IgD-negative memory B cell (primary cell): ENCODE data around the gene KIF16B. TPM values are rescaled to one million over a fixed set of nuclear protein-coding genes. Genes with fewer than 3 reads are reported as not detected.
A peak's percentile ranks its signal among the peaks of the same experiment; 100 is the strongest.

Experiments
- H3K27ac Mint-ChIP-seq, 3 donors: one replicate each; pipeline ENCODE4 v1.8.0; 2020 to 2022; ENCODE audit warnings: mild to moderate bottlenecking in 3 of 3, mixed read lengths in 3 of 3, moderate library complexity in 1 of 3
- H3K27me3 Mint-ChIP-seq: one replicate; pipeline ENCODE4 v1.8.0; 2021; ENCODE audit warnings: mixed read lengths
- H3K36me3 Mint-ChIP-seq: one replicate; pipeline ENCODE4 v1.8.0; 2020; ENCODE audit warnings: mild to moderate bottlenecking, mixed read lengths
- H3K4me1 Mint-ChIP-seq, 3 donors: one replicate each; pipeline ENCODE4 v1.8.0; 2020 to 2022; ENCODE audit warnings: mixed read lengths in 3 of 3, mild to moderate bottlenecking in 1 of 3
- H3K4me3 Mint-ChIP-seq, 4 donors: one replicate each; pipeline ENCODE4 v1.8.0; 2020 to 2022; ENCODE audit warnings: mild to moderate bottlenecking in 4 of 4, mixed read lengths in 4 of 4, moderate library complexity in 3 of 4
- H3K9me3 Mint-ChIP-seq, 3 donors: one replicate each; pipeline ENCODE4 v1.8.0; 2020 to 2021; ENCODE audit warnings: mixed read lengths in 3 of 3, mild to moderate bottlenecking in 1 of 3
- polyA plus RNA-seq: library from polyadenylated mRNA; unstranded; fragments of 300-500 nt; fragmentation: Illumina TruSeq; gene quantifications from one replicate; pipeline ENCODE4 v1.2.3, GENCODE V29; 2021

Gene KIF16B
- polyA plus RNA-seq, 1 donor from 2014 or later: 7.3 TPM

GRCh38 chr20:16363506-16364319 is 209.5 kb downstream of the KIF16B start:
- Mint-ChIP-seq H3K27me3 (no peaks in the 10 kb centered on the region), H3K4me3 (no peak overlapping the region), H3K9me3 (no peaks in the 10 kb centered on the region), H3K4me1 (no peaks in the 10 kb centered on the region), H3K27ac (no peak overlapping the region), H3K36me3 (peaks cover 9% of the 10 kb centered on the region)

GRCh38 chr20:16362642-16363041 is 210.6 kb downstream of the KIF16B start:
- Mint-ChIP-seq H3K27me3 (no peaks in the 10 kb centered on the region), H3K36me3 (peaks cover 7% of the 10 kb centered on the region), H3K4me3 (no peak overlapping the region), H3K4me1 (no peaks in the 10 kb centered on the region), H3K27ac (no peak overlapping the region), H3K9me3 (no peaks in the 10 kb centered on the region)

- no peaks in the 10 kb centered on the region for H3K27me3 Mint-ChIP-seq
- H3K4me1 Mint-ChIP-seq: no peaks in the 10 kb centered on the region
- no peaks in the 10 kb centered on the region for H3K9me3 Mint-ChIP-seq
- peaks cover 11% of the 10 kb centered on the region for H3K36me3 Mint-ChIP-seq
- no peak overlapping the region for H3K27ac Mint-ChIP-seq
- H3K4me3 Mint-ChIP-seq: no peak overlapping the region
Observed at GRCh38 chr20:16360668-16361067, 212.6 kb downstream of the KIF16B start.

GRCh38 chr20:16353417-16353781 is 219.8 kb downstream of the KIF16B start:
- no peaks in the 10 kb centered on the region for H3K4me1 Mint-ChIP-seq
- no peak overlapping the region for H3K27ac Mint-ChIP-seq
- no peaks in the 10 kb centered on the region for H3K27me3 Mint-ChIP-seq
- no peak overlapping the region for H3K4me3 Mint-ChIP-seq
- no peaks in the 10 kb centered on the region for H3K9me3 Mint-ChIP-seq
- peaks cover 17% of the 10 kb centered on the region for H3K36me3 Mint-ChIP-seq

GRCh38 chr20:16352751-16353416 is 220.4 kb downstream of the KIF16B start:
- no peak overlapping the region for H3K4me3 Mint-ChIP-seq
- H3K27ac Mint-ChIP-seq: no peak overlapping the region
- H3K27me3 Mint-ChIP-seq: no peaks in the 10 kb centered on the region
- H3K36me3 Mint-ChIP-seq: peaks cover 15% of the 10 kb centered on the region
- no peaks in the 10 kb centered on the region for H3K9me3 Mint-ChIP-seq
- no peaks in the 10 kb centered on the region for H3K4me1 Mint-ChIP-seq

GRCh38 chr20:16352321-16352720 is 220.9 kb downstream of the KIF16B start:
- Mint-ChIP-seq H3K36me3 (peaks cover 15% of the 10 kb centered on the region), H3K27me3 (no peaks in the 10 kb centered on the region), H3K4me3 (no peak overlapping the region), H3K27ac (no peak overlapping the region), H3K4me1 (no peaks in the 10 kb centered on the region), H3K9me3 (no peaks in the 10 kb centered on the region)

GRCh38 chr20:16351415-16351814 is 221.8 kb downstream of the KIF16B start:
- H3K4me1 Mint-ChIP-seq: no peaks in the 10 kb centered on the region
- H3K4me3 Mint-ChIP-seq: no peak overlapping the region
- no peaks in the 10 kb centered on the region for H3K27me3 Mint-ChIP-seq
- peak overlapping the region in 1 of 3 donors; percentile 20 for H3K27ac Mint-ChIP-seq
- H3K36me3 Mint-ChIP-seq: peaks cover 15% of the 10 kb centered on the region
- H3K9me3 Mint-ChIP-seq: no peaks in the 10 kb centered on the region

GRCh38 chr20:16350465-16350864 is 222.8 kb downstream of the KIF16B start:
- no peak overlapping the region for H3K27ac Mint-ChIP-seq
- H3K9me3 Mint-ChIP-seq: no peaks in the 10 kb centered on the region
- no peak overlapping the region for H3K4me3 Mint-ChIP-seq
- H3K36me3 Mint-ChIP-seq: peaks cover 13% of the 10 kb centered on the region
- H3K27me3 Mint-ChIP-seq: no peaks in the 10 kb centered on the region
- no peaks in the 10 kb centered on the region for H3K4me1 Mint-ChIP-seq

- H3K4me3 Mint-ChIP-seq: no peak overlapping the region
- H3K27ac Mint-ChIP-seq: no peak overlapping the region
- H3K4me1 Mint-ChIP-seq: no peaks in the 10 kb centered on the region
- no peaks in the 10 kb centered on the region for H3K27me3 Mint-ChIP-seq
- H3K9me3 Mint-ChIP-seq: no peaks in the 10 kb centered on the region
- H3K36me3 Mint-ChIP-seq: peaks cover 14% of the 10 kb centered on the region
Observed at GRCh38 chr20:16349523-16350260, 223.6 kb downstream of the KIF16B start.

- no peaks in the 10 kb centered on the region for H3K9me3 Mint-ChIP-seq
- H3K27ac Mint-ChIP-seq: no peak overlapping the region
- H3K36me3 Mint-ChIP-seq: peaks cover 15% of the 10 kb centered on the region
- H3K4me1 Mint-ChIP-seq: no peaks in the 10 kb centered on the region
- H3K4me3 Mint-ChIP-seq: no peak overlapping the region
- H3K27me3 Mint-ChIP-seq: no peaks in the 10 kb centered on the region
Observed at GRCh38 chr20:16346956-16347355, 226.3 kb downstream of the KIF16B start.

- no peaks in the 10 kb centered on the region for H3K4me1 Mint-ChIP-seq
- no peak overlapping the region for H3K27ac Mint-ChIP-seq
- peaks cover 19% of the 10 kb centered on the region for H3K36me3 Mint-ChIP-seq
- H3K9me3 Mint-ChIP-seq: peaks cover 2 to 19% (median 8%) of the 10 kb centered on the region in 3 donors
- H3K4me3 Mint-ChIP-seq: no peak overlapping the region
- no peaks in the 10 kb centered on the region for H3K27me3 Mint-ChIP-seq
Observed at GRCh38 chr20:16337707-16338106, 235.5 kb downstream of the KIF16B start.

GRCh38 chr20:16327606-16328005 is 245.6 kb downstream of the KIF16B start:
- peaks cover 0 to 12% (median 2%) of the 10 kb centered on the region in 3 donors for H3K9me3 Mint-ChIP-seq
- H3K4me3 Mint-ChIP-seq: no peak overlapping the region
- peaks cover 8% of the 10 kb centered on the region for H3K36me3 Mint-ChIP-seq
- no peaks in the 10 kb centered on the region for H3K27me3 Mint-ChIP-seq
- peak overlapping the region in 1 of 3 donors; percentile 13 for H3K27ac Mint-ChIP-seq
- no peaks in the 10 kb centered on the region for H3K4me1 Mint-ChIP-seq

- peaks cover 0 to 8% (median 1%) of the 10 kb centered on the region in 3 donors for H3K9me3 Mint-ChIP-seq
- H3K4me1 Mint-ChIP-seq: peaks cover 4 to 10% (median 6%) of the 10 kb centered on the region in 3 donors
- H3K27ac Mint-ChIP-seq: no peak overlapping the region
- H3K36me3 Mint-ChIP-seq: peaks cover 8% of the 10 kb centered on the region
- no peak overlapping the region for H3K4me3 Mint-ChIP-seq
- no peaks in the 10 kb centered on the region for H3K27me3 Mint-ChIP-seq
Observed at GRCh38 chr20:16321291-16321690, 252.0 kb downstream of the KIF16B start.

GRCh38 chr20:16317445-16318362 is 255.5 kb downstream of the KIF16B start:
- Mint-ChIP-seq H3K27ac (peak overlapping the region in 1 of 3 donors; percentile 8), H3K36me3 (peaks cover 4% of the 10 kb centered on the region), H3K4me3 (peak overlapping the region in 3 of 4 donors; percentile 17 to 72 (median 42))

More at GRCh38 chr20:16317445-16318362, 255.5 kb downstream of the KIF16B start:
- Mint-ChIP-seq H3K27me3 (no peaks in the 10 kb centered on the region), H3K9me3 (peaks cover 0 to 1% (median 0%) of the 10 kb centered on the region in 3 donors), H3K4me1 (peaks cover 4 to 10% (median 6%) of the 10 kb centered on the region in 3 donors)
